ENCODE data around the gene CNDP1.
A peak's percentile ranks its signal among the peaks of the same experiment; 100 is the strongest.

The CNDP1 gene

GRCh38 chr18:74631623-74632350, 97.5 kb downstream of the CNDP1 start:
- DNase-seq = peak; percentile 42

- DNase-seq = no peak
Measured at GRCh38 chr18:74632351-74632679, 98.0 kb downstream of the CNDP1 start.

DNA sequence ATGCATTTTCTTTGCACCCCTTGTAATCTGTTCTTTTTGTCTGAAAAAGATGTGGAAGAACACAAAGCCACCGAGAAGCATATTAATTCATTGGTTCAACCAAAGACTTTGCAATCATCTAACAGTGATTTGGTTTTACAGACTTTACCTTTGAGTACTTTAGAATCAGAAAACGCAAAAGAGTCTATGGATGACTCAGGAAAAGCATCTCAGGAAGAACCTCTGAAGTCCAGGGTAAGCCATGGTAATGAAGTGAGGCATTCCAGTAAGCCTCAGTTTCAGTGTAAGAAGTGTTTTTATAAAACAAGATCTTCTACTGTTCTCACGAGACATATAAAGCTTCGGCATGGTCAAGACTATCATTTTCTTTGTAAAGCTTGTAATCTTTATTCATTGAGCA, 98.6 kb downstream of the CNDP1 start:
- DNase-seq = no peak

- no peak for DNase-seq
Measured at GRCh38 chr18:74633652-74634352, 99.5 kb downstream of the CNDP1 start.

GRCh38 chr18:74635224-74635975, 101.1 kb downstream of the CNDP1 start:
- no peak for DNase-seq
